GM18873 (cell line): Measurements from ENCODE around the gene CRAMP1.

Experiments used
- ATAC-seq: cut with Tn5 transposase; IDR thresholded peaks from one replicate; pipeline ENCODE4 v1.9.1; 2021; ENCODE audit warnings: mild to moderate bottlenecking, moderate library complexity, moderate number of reproducible peaks; ENCODE audit not compliant: unreplicated experiment, low FRiP score

CRAMP1 gene

GRCh38 chr16:1654505-1655268 lies 42.5 kb downstream of the CRAMP1 start:
- ATAC-seq, result no peak

- ATAC-seq, result no peak
Measured at GRCh38 chr16:1655269-1655807, 43.2 kb downstream of the CRAMP1 start.

GRCh38 chr16:1655909-1656807 lies 44.0 kb downstream of the CRAMP1 start:
- ATAC-seq, result no peak

GRCh38 chr16:1656808-1657617 lies 44.9 kb downstream of the CRAMP1 start:
- no peak for ATAC-seq

GRCh38 chr16:1657841-1658240 lies 45.7 kb downstream of the CRAMP1 start:
- ATAC-seq, result no peak

GRCh38 chr16:1659031-1659430 lies 46.9 kb downstream of the CRAMP1 start:
- no peak for ATAC-seq

GRCh38 chr16:1661826-1662225 lies 49.7 kb downstream of the CRAMP1 start:
- ATAC-seq, result no peak

GRCh38 chr16:1662543-1662942 lies 50.4 kb downstream of the CRAMP1 start:
- ATAC-seq, result no peak

GRCh38 chr16:1665829-1666228 lies 53.7 kb downstream of the CRAMP1 start:
- no peak for ATAC-seq

GRCh38 chr16:1666316-1666715 lies 54.2 kb downstream of the CRAMP1 start:
- no peak for ATAC-seq

- no peak for ATAC-seq
Measured at GRCh38 chr16:1667271-1667670, 55.1 kb downstream of the CRAMP1 start.

- no peak for ATAC-seq
Measured at GRCh38 chr16:1667916-1668315, 55.8 kb downstream of the CRAMP1 start.

- ATAC-seq, result no peak
Measured at GRCh38 chr16:1668612-1669319, 56.6 kb downstream of the CRAMP1 start.

GRCh38 chr16:1669698-1670097 lies 57.5 kb downstream of the CRAMP1 start:
- no peak for ATAC-seq

- no peak for ATAC-seq
Measured at GRCh38 chr16:1670371-1670770, 58.2 kb downstream of the CRAMP1 start.

- no peak for ATAC-seq
Measured at GRCh38 chr16:1670866-1671265, 58.7 kb downstream of the CRAMP1 start.

- no peak for ATAC-seq
Measured at GRCh38 chr16:1673424-1674151, 61.4 kb downstream of the CRAMP1 start.

GRCh38 chr16:1674306-1674705 lies 62.1 kb downstream of the CRAMP1 start:
- no peak for ATAC-seq
